GM19025 (cell line): ENCODE results near the gene TNS3.

ENCODE experiments used
- ATAC-seq: cut with Tn5 transposase; IDR thresholded peaks from one replicate; pipeline ENCODE4 v1.9.1; 2021; ENCODE audit warnings: mild to moderate bottlenecking, low read depth, moderate library complexity; ENCODE audit not compliant: unreplicated experiment

Gene TNS3

DNA sequence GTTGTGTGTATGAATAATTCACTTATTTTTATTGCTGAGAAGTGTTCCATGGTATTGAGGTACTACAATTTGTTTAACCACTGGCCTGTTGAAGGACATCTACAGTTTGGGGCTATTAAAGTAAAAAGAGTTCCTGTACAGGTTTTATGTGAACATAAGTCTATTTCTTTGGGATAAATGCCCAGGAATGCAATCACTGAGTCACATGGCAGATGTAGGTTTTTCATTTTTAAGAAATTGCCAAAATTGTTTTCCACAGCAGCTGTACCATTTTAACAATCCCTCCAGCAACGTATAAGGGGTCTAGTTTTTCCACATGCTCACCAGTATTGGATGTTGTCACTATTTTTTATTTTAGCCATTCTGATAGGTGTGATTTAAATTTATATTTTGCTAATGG lies 243.9 kb downstream of the TNS3 start:
- ATAC-seq: no peak

GRCh38 chr7:47337531-47337930 lies 244.4 kb downstream of the TNS3 start:
- no peak for ATAC-seq

- no peak for ATAC-seq
These were observed 245.2 kb downstream of the TNS3 start for GRCh38 chr7:47336472-47337425.

DNA sequence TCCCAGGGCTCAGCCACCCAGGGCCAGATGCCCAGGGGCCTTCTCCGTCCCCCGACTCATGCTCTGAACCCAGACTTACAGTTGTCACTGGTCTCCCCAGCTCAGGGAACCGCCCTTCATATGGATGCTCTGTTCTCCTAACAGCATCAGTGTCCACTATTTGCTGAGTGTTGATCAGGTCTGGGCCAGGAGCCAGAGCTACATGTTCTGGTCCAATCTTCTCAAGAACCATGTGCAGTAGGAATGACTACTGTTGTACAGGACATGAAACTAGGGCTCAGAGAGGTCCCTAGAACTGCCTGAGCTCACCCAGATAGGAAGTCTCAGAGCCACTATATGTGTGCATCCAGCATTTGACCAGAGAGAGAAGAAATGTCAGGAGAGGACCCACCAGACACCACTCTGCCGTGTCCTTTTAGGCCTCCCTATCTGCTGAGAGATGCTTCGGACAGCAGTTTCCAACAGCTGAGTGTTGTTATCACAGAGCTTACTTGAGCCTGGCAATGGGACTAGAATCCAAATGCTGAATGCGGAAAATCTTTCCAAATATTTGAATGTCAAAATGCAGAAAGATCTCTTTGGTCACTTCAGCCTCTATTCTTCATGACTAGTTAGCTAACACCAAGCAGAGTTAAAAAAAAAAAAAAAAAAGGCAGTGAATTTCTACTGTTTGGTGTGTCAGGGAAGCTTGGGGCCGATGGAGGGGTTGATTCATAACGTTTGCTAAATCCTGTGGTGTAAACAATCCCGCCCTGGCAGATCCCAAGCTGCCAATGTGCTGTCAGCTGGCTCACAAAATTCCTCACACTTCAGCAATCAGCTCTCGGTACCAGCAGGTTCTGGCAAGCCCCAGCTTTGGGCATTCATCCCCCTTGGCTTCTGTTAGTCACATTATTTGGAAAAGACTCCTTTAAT lies 246.1 kb downstream of the TNS3 start:
- no peak for ATAC-seq

DNA sequence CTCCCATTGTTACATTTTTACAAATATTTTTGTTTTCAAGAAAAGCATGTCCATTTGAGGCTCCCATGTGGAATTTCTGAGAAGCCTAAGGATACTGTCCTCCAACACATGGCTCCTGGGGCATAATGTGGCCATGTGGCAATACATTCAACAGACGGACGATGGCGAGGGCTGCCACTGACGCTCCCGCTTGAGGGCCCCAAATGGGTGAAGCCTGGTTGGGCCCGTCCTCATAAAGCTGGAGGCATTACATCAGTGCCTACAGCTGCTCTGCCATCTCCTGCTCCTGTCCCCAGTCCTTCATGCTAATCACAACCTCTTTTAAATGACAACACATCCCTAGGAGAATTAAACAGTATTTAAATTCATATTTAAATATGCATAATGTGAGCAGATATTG lies 246.8 kb downstream of the TNS3 start:
- no peak for ATAC-seq

GRCh38 chr7:47333959-47334358 lies 248.0 kb downstream of the TNS3 start:
- no peak for ATAC-seq

DNA sequence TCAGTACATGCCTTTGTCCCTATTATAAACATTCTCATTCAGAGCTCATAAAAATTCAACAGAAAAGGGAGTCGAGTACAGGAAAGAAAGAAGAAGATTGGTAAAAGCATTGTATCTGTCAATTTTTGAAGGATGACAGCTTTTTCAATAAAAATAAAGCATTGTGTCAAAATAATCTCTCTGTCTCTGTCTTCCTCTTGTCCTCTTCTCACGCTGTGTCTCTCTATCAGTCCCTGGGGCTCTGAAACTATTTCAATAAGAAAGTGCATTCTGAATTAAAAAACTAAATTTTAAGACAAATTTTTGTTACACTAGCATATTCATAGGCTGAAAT lies 248.4 kb downstream of the TNS3 start:
- ATAC-seq: no peak

DNA sequence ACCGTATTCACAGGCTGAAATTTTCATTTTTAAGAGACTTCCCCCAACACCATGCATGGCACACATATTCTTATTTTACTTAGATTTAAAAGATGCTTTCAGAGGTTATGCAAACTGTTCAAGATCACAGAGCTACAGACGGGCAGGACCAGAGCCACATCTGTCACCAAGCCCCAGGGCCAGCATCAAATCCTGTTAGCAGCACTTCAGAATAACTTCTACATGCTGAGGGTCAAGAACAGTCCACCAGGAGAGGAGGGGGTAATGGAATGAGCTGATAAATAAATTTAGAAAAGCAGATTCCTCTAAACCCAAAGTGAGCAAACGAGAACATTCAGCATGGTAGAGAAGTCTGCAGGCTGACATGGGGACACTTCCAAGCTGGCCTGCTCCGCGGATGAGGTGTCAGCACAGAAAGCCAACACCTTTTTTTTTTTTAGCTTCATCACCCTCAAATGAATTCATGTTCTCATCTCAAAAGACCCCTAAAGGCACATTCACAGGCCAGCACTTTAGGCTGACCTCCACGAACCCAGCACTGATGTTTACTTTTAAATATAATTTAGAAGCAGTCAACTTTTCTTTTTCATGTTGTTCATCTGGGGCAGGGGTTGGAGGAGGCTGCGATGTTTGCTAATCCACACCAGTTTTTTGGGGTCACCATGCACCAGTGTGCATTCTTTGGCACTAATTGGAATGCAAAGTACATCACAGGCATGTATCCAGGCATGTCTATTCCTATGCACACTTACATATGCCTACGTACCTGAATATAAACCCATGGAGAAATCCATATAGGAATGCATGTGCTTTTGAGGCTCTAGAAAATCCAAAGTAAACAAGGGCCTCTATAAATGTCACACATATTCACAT lies 249.0 kb downstream of the TNS3 start:
- no peak for ATAC-seq

GRCh38 chr7:47332213-47332612 lies 249.7 kb downstream of the TNS3 start:
- ATAC-seq: no peak

DNA sequence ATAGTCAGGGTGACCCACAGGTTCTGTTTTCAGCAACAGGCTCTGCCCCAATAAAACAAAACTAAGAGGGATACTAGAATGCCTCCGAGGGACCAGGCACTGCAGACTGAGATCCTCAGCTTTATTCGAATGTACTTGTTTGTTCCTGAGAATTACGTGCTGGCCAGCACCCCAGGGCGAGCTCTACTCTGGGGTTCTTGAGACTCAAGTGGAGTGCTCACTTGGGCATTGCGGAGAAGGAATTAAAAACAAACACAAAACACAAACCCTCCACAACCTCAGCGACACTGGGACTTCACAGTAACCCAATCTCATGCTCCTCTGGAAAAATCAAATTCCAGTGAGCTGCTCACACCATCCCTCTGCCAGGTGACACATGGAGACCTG lies 250.7 kb downstream of the TNS3 start:
- no peak for ATAC-seq

DNA sequence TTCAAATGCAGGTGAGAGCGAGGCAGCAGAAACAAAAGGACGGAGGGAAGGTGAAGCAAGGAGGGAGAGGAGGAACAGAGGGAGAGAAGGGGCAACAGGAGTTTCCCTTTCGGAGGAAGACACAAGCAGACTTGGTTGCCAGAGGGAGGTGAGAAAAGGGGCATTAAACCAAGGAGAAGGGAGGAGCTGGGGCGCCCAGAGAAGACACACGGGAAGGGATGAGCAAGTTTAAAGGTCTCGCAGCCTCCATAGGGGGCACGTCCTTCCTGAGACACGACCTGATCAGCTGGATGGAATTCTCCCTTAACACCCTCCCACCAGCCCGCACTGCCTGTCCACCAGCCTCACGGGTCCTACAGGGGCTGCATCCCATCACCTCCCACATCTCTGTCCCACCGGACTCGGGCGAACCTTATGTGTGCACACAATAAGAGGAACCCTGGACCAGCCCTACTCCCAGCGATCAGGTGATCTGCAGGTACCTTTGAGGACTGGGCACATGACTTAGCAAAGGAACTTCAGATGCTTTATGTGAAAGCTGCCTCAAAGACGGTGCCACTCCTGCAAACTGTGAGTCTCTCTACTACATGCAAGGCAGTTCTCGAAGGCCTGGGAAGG lies 251.2 kb downstream of the TNS3 start:
- ATAC-seq: no peak

- no peak for ATAC-seq
These were observed 251.9 kb downstream of the TNS3 start for GRCh38 chr7:47330026-47330425.

DNA sequence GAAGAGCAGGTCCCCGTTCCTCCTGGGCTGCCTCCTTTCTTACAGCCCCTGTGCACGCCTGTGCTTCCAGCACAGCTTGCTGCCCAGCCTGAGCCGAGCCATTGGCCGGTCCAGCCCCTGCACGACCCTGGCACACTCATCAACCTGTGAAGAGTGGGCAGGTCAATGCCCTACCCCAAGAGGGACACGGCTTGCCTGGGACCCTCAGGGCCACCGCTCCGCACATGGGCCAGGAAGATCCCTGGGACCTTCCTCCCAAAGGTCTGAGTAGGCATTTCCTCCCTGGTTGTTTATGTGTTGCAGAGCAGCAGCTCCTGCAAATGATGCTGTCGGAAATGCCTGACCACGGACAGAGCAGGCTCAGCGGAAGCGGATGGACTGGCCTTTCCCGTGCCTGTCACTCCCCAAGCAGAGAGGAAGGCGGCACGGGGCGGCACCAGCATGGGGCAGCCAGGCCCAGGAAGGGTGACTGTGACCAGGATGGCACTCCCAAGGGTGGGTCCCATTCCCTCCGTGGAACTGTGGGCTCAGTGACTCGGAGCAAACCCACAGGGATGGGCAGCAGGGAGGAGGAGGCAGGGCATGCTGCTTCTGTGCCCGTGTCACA lies 252.5 kb downstream of the TNS3 start:
- no peak for ATAC-seq

GRCh38 chr7:47328392-47329319 lies 253.3 kb downstream of the TNS3 start:
- no peak for ATAC-seq

- ATAC-seq: no peak
These were observed 254.1 kb downstream of the TNS3 start for GRCh38 chr7:47327698-47328391.

DNA sequence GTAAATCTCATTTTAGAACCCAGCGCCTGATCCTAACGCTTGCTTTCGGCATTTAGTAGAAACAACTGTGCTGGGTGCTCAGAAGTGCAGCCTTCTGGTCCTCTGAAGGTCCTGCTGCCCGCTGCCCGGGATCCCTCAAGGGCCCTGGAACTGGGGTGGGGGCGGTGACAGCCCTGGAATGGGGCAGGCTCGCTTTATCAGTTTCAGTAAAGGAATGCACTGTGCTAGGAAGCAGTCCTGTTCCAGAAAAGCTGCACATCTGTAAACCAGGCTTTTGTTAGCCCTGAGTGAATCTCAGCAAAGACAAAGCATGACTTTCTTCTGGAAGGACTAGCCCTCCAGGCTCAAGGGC lies 254.6 kb downstream of the TNS3 start:
- no peak for ATAC-seq

GRCh38 chr7:47326808-47327207 lies 255.1 kb downstream of the TNS3 start:
- no peak for ATAC-seq

GRCh38 chr7:47326220-47326619 lies 255.7 kb downstream of the TNS3 start:
- ATAC-seq: no peak
